ELF-1 (cell line): ENCODE results near the gene PHYHIPL.

Source experiments
- DNase-seq: peaks from one replicate; pipeline ENCODE4 v3.0.0-alpha.2; 2016; ENCODE audit warnings: low read depth, low spot score

Gene PHYHIPL

DNA sequence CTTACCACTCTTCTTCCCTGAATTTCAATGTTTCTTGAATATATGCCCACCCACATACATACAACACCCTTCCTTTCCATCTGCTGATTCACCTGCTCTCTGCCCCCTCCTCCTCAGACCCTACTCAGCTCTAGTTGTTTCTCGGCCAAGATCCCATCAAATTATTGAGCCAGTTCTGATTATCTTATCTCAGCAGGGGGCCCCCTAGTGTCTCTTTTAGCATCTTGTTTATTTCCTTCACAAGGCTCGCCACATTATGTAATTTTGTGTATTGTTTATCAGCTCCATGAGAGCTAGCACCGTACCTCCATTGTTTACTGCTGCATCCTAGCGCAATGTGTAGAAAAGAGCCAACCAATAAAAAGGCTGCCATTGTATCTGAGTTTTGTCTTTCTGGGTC lies 114.0 kb downstream of the PHYHIPL start:
- DNase-seq, result no peak
